Transverse colon (tissue), 3 donors: ENCODE measurements around the gene HOXB4.

Experiments
- CTCF ChIP-seq, 5 experiments: fragments of 200-600 bp in 3 of 5; fragments of 450-650 bp in 2 of 5; sonication (generic) in 3 of 5; IDR thresholded peaks; 1 replicate in 2 of 5; 2 replicates in 3 of 5; pipeline ENCODE4 v1.5.1; 2016 to 2017; ENCODE audit warnings: antibody characterized with exemption in 5 of 5, inconsistent platforms in 3 of 5, mild to moderate bottlenecking in 2 of 5, moderate library complexity in 1 of 5
- EP300 ChIP-seq: sonication (generic); formaldehyde crosslinking; IDR thresholded peaks from one replicate; pipeline ENCODE4 v1.6.1; 2017; ENCODE audit warnings: antibody characterized with exemption, low read depth

GRCh38 chr17:48542698-48543106 lies 35.4 kb downstream of the HOXB4 start:
- TF ChIP-seq CTCF (IDR thresholded peaks at IDR 0.05) (no peak), EP300 (no peak)
